Panc1 (cell line): ENCODE data around the gene ARHGAP12. TPM values are rescaled to one million over a fixed set of nuclear protein-coding genes. Genes with fewer than 3 reads are reported as not detected.

Source experiments
- ATAC-seq: fragments of 200-7000 bp; cut with Tn5 transposase; 2 replicates; pipeline ENCODE4 v1.9.1; 2020; ENCODE audit warnings: mild to moderate bottlenecking, moderate library complexity
- BruUV-seq: library from RNA; stranded (reverse); fragments of 400-500 nt; replicated peaks from 2 replicates; lab custom pipeline; 2021; lab: Mats Ljungman, UMichigan
- CTCF ChIA-PET: fragments of 300-600 bp; sonication (Branson Sonifier 250); formaldehyde crosslinking; loops from one replicate; lab custom pipeline; 2022; ENCODE audit warnings: antibody characterized with exemption; lab: Charles Lee
- POLR2A ChIA-PET: fragments of 300-600 bp; sonication (Branson Sonifier 250); formaldehyde crosslinking; loops from one replicate; lab custom pipeline; 2022; ENCODE audit warnings: antibody characterized with exemption; lab: Charles Lee
- DNase-seq: peaks from one replicate; pipeline ENCODE4 v3.0.0-alpha.2; 2010; ENCODE audit warnings: low read depth, low spot score
- H3K27ac ChIP-seq: 2 replicates; pipeline ENCODE4 v1.5.1; 2011; ENCODE audit warnings: mild to moderate bottlenecking, low read length, inconsistent platforms
- H3K27me3 ChIP-seq: fragments of 200-500 bp; sonication (Bioruptor generic); 2 replicates; pipeline ENCODE4 v1.6.0; 2014; ENCODE audit warnings: low read length, inconsistent platforms; ENCODE audit not compliant: control insufficient read depth, insufficient read depth
- H3K36me3 ChIP-seq: fragments of 200-500 bp; sonication (Bioruptor generic); 2 replicates; pipeline ENCODE4 v1.5.1; 2014; ENCODE audit warnings: inconsistent platforms, mild to moderate bottlenecking, low read length, moderate library complexity; ENCODE audit not compliant: control insufficient read depth, insufficient read depth
- H3K4me1 ChIP-seq: 2 replicates; pipeline ENCODE4 v1.5.1; 2011; ENCODE audit warnings: inconsistent platforms, mild to moderate bottlenecking, low read length, moderate library complexity; ENCODE audit not compliant: control insufficient read depth, insufficient read depth
- H3K4me3 ChIP-seq, 2 experiments: 2 replicates each; pipeline ENCODE4 v1.5.1; 2011 to 2012; ENCODE audit warnings: low read depth in 2 of 2, low read length in 2 of 2, mild to moderate bottlenecking in 2 of 2, inconsistent platforms in 1 of 2, moderate library complexity in 1 of 2
- H3K9me3 ChIP-seq: fragments of 200-500 bp; sonication (Bioruptor generic); 2 replicates; pipeline ENCODE4 v1.5.1; 2014; ENCODE audit warnings: low read depth, mild to moderate bottlenecking, inconsistent platforms, low read length, moderate library complexity; ENCODE audit not compliant: control insufficient read depth, insufficient read depth
- CTCF ChIP-seq: fragments of 450-650 bp; IDR thresholded peaks from 2 replicates; pipeline ENCODE4 v1.5.1; 2017; ENCODE audit warnings: mild to moderate bottlenecking
- POLR2AphosphoS5 ChIP-seq: IDR thresholded peaks from 2 replicates; pipeline ENCODE4 v1.6.1; 2012; ENCODE audit warnings: mild to moderate bottlenecking, low read depth, low read length, moderate library complexity
- REST ChIP-seq, 2 experiments: IDR thresholded peaks; 2 replicates each; pipeline ENCODE4 v1.6.1; 2011 to 2012; ENCODE audit warnings: low read depth in 2 of 2, control low read depth in 1 of 2, low read length in 1 of 2, mild to moderate bottlenecking in 1 of 2, moderate library complexity in 1 of 2; ENCODE audit not compliant: insufficient read depth in 1 of 2
- SIN3A ChIP-seq: IDR thresholded peaks from 2 replicates; pipeline ENCODE4 v1.6.1; 2012; ENCODE audit warnings: low read depth, mild to moderate bottlenecking, low read length, moderate library complexity, borderline replicate concordance; ENCODE audit not compliant: insufficient read depth
- TCF7L2 ChIP-seq: IDR thresholded peaks from 2 replicates; pipeline ENCODE4 v1.6.1; 2011; ENCODE audit warnings: mild to moderate bottlenecking, low read depth, low read length, inconsistent platforms
- in situ Hi-C: cut with HindIII; loops from 2 replicates; pipeline ENCODE4 v1.10.0; 2016; ENCODE audit warnings: low sequenced_read_pairs, low pct_unique_long_range_greater_than_20kb
- intact Hi-C: fragments of 100-400 bp; cut with micrococcal nuclease; formaldehyde crosslinking; loops from one replicate; pipeline ENCODE4 v1.10.0; 2022; ENCODE audit not compliant: unreplicated experiment
- total RNA-seq: library from RNA; stranded (reverse); gene quantifications from one replicate; pipeline ENCODE4 v1.2.1, GENCODE V29; 2021; ENCODE audit not compliant: unreplicated experiment

Gene ARHGAP12
- total RNA-seq, 1 experiment from 2014 or later: 22.9 TPM

GRCh38 chr10:31940839-31941653 is 12.4 kb upstream of the ARHGAP12 start:
- DNase-seq: peak; percentile 88
- TSS peak; percentile 91 for BruUV-seq
- ATAC-seq: peak; percentile 94
- Histone ChIP-seq H3K4me3 (peak overlapping the region in 1 of 2 experiments; percentile 2; a peak in 1 of 4 replicates), H3K9me3 (no peaks in the 10 kb centered on the region), H3K27ac (peak overlapping the region; percentile 97), H3K36me3 (no peaks in the 10 kb centered on the region), H3K27me3 (no peaks in the 10 kb centered on the region), H3K4me1 (peaks cover 63% of the 10 kb centered on the region)
- in situ Hi-C loops (no loop called here), intact Hi-C loops (no loop called here)
- CTCF ChIA-PET: no interaction called here
- POLR2A ChIA-PET: interaction anchor here (0.5 to 1.0 kb wide), 3 partner anchors 12 to 79 kb away, joined by 3 to 7 read pairs (median 4); no protein-coding TSS in a partner anchor
- TF ChIP-seq REST (IDR thresholded peaks at IDR 0.05; ENCODE audit: insufficient read depth in 1 of 2, low read depth in 2 of 2, low read length in 1 of 2) (no peak), CTCF (no peak), TCF7L2 (peak; percentile 94), POLR2AphosphoS5 (peak; percentile 77)

GRCh38 chr10:31939797-31940708 is 11.4 kb upstream of the ARHGAP12 start:
- Histone ChIP-seq H3K9me3 (no peaks in the 10 kb centered on the region), H3K4me3 (peak overlapping the region in 1 of 2 experiments; percentile 7; a peak in 1 of 4 replicates), H3K27ac (peak overlapping the region; percentile 97), H3K36me3 (no peaks in the 10 kb centered on the region), H3K27me3 (no peaks in the 10 kb centered on the region), H3K4me1 (peaks cover 62% of the 10 kb centered on the region)
- peak; percentile 46; the same call in 1 of the 2 replicates for ATAC-seq
- no peak for TF ChIP-seq SIN3A
- TF ChIP-seq CTCF: no peak
- no peak for TF ChIP-seq TCF7L2
- no peak for TF ChIP-seq POLR2AphosphoS5
- no peak for TF ChIP-seq REST (IDR thresholded peaks at IDR 0.05; ENCODE audit: insufficient read depth in 1 of 2, low read depth in 2 of 2, low read length in 1 of 2)
- in situ Hi-C loops: no loop called here
- CTCF ChIA-PET: no interaction called here
- intact Hi-C loops: no loop called here
- no peak for DNase-seq
- BruUV-seq: no TSS peak
- POLR2A ChIA-PET: interaction anchor here (0.8 to 1.0 kb wide), 2 partner anchors 11 to 78 kb away, joined by 3 to 7 read pairs; no protein-coding TSS in a partner anchor
